ENCODE measurements around the gene MAGEA3.
"Not testable (repeated sequence)": the region's sequence is repeated elsewhere in the genome, so short reads cannot be mapped to it uniquely, and the experiment has no call there.

MAGEA3 gene, protein sequence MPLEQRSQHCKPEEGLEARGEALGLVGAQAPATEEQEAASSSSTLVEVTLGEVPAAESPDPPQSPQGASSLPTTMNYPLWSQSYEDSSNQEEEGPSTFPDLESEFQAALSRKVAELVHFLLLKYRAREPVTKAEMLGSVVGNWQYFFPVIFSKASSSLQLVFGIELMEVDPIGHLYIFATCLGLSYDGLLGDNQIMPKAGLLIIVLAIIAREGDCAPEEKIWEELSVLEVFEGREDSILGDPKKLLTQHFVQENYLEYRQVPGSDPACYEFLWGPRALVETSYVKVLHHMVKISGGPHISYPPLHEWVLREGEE

DNA sequence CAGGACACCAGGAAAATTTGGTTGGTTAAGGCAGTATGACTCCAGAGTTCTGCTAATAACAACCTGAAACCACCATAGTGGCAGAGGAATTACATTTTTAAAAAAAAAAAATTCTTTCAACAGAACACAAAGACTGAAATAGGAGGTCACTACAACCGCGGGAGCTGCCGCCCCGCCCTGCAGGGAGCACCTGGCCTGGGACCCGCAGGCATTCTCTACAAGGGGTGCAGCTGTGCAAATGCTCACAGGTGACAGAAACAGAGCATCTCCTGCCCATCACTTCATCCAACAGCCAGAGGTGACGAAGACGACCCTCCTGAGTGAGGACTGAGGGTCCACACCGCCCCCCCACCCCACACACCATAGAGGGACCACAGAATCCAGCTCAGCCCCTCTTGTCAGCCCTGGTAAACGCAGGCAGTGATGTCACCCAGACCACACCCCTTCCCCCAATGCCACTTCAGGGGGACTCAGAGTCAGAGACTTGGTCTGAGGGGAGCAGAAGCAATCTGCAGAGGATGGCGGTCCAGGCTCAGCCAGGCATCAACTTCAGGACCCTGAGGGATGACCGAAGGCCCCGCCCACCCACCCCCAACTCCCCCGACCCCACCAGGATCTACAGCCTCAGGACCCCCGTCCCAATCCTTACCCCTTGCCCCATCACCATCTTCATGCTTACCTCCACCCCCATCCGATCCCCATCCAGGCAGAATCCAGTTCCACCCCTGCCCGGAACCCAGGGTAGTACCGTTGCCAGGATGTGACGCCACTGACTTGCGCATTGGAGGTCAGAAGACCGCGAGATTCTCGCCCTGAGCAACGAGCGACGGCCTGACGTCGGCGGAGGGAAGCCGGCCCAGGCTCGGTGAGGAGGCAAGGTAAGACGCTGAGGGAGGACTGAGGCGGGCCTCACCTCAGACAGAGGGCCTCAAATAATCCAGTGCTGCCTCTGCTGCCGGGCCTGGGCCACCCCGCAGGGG is at the start of gene MAGEA3:
Gene MAGEA3, plus strand, starts transcription at position 843 of the 980 bp plus-strand sequence. CDS start 2,039 bp downstream, outside the sequence.
- DNase-seq (ENCODE audit: low read depth), result not testable (repeated sequence)

DNA sequence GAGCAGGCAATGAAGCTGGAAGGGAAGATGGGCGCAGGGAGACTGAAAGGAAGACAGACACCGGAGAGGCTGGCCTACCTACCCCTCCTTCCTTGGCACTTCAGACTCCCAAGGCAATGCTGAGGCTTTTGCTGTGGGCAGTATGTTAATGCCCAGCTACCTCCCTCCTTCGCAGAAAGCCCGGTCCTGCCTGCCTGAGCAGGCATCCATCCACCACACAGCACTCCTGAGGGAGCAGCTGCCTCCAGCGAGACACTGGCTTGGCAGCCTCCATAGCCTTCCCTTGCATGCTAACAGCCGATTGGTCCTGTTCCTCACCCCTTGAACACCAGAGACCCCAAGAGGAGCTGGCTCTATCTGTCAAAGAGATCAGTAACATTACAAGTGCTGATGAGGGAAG is 46.5 kb upstream of the MAGEA3 start:
- DNase-seq (ENCODE audit: low read depth), result no peak

DNA sequence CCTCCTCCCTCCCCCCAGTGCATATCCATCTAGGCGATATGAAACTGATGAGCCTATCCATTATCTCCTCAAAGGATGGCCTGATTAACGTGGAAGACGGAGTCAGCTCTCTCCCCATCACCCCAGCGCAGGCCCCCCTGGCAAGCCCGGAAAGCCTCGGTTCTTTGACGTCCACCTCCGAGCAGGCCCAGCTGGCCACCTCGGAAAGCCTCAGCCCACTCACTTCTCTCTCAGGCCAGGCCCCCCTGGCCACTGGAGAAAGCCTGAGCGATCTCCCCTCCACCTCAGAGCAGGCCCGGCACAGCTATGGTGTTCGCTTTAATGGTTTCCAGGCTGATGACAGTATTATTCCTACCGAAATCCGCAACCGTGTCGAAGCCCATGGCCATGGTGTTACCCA is 46.1 kb upstream of the MAGEA3 start:
- DNase-seq (ENCODE audit: low read depth), result no peak

DNA sequence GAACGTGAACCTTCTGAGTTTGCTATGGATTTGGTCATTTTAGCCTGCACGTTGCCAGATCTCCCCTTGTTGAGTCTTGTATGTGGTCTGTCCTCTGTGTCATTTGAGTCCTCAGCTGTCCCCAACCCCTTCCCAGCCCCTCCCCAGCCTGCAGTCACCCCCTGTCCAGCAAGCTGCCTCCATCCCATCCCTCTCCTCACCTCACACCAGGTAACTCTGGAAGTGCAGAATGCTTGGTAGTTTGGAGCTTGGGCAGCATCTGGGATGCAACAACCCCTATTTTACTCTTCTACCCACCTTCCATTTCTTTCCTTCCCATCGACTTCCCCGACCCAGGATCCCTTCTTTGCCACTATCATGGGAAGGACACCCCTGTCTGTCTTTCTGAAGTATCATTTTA is 42.5 kb upstream of the MAGEA3 start:
- no peak for DNase-seq (ENCODE audit: low read depth)

DNA sequence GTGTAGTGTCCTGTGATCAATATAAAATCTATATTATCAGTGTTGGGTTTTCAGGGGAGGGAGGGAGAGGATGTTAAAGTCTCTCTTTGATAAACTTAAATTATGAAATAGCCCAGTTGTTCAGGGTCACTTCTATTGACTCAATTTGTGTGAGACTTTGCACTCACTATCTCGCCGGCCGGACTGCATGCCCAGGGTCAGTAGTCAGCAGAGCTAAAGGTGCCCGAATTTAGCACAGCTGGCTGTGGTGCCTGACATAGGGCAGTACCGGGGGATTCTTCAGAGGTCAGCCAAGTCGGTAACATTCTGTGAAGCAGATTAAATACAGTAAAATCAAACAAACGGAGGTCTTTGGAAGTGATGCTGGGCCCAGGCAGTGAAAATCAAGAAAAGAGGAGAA is 41.7 kb upstream of the MAGEA3 start:
- no peak for DNase-seq (ENCODE audit: low read depth)

DNA sequence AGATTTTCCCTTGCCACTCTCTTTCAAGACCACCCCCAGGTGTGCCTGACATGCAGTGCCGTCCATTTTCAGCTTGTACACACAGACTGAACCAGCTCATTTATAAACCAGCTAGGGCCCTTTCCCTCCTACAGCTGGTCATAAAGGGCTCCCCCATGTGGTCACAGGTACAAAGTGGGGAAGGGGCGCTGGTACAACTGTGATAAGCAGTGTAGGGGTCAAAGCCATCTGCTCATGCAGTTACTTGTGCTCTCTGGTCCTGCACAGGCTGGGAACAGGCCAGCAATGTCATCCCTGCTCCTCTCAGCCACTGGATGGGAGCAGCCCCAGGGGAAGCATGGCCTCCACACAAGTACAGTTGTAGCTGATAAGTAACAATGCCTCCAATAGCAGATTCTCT is 40.3 kb upstream of the MAGEA3 start:
- no peak for DNase-seq (ENCODE audit: low read depth)

DNA sequence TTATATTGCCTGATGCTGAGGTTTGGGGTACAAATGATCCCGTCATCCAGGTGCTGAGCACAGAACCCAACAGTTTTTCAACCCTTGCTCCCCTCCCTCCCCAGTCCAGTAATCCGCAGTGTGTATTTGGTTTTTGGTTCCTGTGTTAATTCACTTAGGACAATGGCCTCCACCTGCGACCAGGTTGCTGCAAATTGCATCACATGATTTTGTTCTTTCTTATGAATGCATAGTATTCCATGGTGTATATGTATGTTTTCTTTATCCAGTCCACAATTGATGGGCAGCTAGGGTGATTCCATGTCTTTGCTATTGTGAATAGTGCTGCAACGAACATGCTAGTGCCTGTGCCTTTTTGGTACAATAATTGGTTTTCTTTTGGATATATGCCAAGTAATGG is 35.5 kb upstream of the MAGEA3 start:
- DNase-seq (ENCODE audit: low read depth), result no peak

DNA sequence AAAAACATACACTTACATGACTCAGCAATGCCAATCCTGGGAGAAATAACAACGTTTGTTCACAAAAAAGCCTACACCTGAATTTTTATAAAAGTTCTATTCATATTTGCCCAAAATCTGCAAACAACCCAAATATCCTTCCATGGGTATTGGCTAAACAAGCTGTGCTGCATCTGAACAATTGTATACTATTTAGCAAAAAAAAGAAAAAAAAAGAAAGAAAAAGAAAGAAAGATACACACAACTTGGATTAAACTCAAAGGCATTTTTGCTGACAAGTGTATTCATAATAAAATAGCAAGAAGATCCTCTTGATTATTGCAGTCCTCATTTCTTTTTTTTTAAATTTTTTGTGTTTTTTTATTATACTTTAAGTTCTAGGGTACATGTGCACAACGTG is 24.5 kb upstream of the MAGEA3 start:
- no peak for DNase-seq (ENCODE audit: low read depth)

DNA sequence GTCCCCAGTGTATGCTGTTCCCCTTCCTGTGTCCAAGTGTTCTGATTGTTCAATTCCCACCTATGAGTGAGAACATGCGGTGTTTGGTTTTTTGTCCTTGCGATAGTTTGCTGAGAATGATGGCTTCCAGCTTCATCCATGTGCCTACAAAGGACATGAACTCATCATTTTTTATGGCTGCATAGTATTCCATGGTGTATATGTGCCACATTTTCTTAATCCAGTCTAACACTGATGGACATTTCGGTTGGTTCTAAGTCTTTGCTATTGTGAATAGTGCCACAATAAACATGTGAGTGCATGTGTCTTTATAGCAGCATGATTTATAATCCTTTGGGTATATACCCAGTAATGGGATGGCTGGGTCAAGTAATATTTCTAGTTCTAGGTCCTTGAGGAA is 23.9 kb upstream of the MAGEA3 start:
- not testable (repeated sequence) for DNase-seq (ENCODE audit: low read depth)

DNA sequence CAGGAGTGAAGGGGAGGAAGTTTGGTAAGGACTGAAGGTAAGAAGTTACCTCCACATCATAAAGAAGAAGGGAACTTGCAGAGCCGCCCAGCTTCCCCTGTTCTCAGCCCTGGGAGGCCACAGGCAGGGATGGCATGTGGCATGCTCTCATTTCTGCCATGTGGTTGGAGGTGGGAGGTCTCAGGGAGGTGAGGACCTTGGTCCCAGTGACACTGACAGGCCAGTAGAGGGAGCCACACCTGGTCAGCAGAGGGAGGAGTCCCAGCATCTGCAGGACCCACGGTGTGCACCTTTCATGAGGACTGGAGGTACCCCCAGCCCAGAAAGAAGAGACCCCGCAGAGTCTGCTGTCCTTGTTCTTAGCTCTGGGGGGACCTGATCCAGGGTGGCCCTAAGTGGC is 17.6 kb upstream of the MAGEA3 start:
- DNase-seq (ENCODE audit: low read depth), result not testable (repeated sequence)

DNA sequence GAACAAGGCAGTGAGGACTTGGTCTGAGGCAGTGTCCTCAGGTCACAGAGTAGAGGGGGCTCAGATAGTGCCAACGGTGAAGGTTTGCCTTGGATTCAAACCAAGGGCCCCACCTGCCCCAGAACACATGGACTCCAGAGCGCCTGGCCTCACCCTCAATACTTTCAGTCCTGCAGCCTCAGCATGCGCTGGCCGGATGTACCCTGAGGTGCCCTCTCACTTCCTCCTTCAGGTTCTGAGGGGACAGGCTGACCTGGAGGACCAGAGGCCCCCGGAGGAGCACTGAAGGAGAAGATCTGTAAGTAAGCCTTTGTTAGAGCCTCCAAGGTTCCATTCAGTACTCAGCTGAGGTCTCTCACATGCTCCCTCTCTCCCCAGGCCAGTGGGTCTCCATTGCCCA is 1.8 kb downstream of the MAGEA3 start:
- not testable (repeated sequence) for DNase-seq (ENCODE audit: low read depth)

DNA sequence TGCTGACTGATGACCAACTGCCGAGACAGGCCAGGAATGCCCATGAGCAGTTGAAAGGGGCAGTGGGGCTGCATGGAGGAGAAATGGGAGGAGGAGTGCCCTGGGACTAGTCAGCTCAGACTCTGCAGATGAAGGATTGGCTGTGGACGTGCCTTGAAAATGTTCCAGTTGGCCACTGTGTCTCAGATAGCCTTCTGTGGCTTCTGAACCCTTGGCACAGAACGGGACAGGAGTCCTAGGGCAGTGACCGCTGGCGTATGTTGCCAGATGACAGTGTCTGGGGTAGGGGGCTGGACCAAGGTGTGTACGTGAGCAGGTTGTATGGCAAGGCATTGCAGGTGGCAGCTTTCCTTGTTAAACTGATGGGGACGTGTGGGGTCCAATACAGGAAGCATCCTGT is 7.9 kb downstream of the MAGEA3 start:
- not testable (repeated sequence) for DNase-seq (ENCODE audit: low read depth)

DNA sequence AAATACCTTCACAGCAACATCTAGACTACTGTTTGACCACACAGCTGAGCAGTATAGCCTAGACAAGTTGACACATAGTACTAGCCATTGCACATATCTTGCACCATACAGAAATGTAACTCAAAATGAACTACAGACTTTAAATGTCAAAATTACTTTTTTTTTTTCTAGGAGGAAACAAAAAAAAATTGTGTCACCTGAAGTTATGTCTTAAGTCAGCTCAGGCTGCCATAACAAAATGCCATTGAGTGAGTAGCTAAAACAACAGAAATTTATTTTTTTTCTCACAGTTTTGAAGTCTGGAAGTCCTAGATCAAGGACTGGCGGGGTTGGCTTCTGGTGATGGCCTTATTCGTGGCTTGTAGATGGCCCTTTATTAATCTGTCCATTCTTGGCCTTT is 10.6 kb downstream of the MAGEA3 start, which contains the start of gene CSAG2:
Gene CSAG2, minus strand, starts transcription at position 101 of the 400 bp plus-strand sequence. CDS start 161 bp downstream, outside the sequence.
- DNase-seq (ENCODE audit: low read depth), result not testable (repeated sequence)

DNA sequence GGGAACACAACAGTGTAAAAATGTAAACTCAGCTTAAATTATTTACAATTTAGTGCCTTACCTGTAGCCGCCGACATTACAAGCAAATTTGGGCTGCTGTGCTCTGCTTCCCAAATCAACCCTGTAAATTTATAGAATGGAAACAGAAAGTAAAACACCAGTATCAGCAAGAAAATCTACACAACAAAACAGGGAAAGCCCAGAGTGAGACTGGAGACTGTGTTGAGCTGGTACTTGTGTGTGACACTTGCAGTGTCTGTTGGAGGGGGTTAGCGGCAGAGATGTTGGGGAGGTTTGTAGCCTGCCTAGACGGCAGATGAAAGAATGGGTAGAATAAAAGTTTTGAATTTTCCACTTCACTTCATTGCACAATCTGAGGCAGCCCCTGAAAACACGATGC is 14.6 kb downstream of the MAGEA3 start:
- DNase-seq (ENCODE audit: low read depth), result not testable (repeated sequence)

DNA sequence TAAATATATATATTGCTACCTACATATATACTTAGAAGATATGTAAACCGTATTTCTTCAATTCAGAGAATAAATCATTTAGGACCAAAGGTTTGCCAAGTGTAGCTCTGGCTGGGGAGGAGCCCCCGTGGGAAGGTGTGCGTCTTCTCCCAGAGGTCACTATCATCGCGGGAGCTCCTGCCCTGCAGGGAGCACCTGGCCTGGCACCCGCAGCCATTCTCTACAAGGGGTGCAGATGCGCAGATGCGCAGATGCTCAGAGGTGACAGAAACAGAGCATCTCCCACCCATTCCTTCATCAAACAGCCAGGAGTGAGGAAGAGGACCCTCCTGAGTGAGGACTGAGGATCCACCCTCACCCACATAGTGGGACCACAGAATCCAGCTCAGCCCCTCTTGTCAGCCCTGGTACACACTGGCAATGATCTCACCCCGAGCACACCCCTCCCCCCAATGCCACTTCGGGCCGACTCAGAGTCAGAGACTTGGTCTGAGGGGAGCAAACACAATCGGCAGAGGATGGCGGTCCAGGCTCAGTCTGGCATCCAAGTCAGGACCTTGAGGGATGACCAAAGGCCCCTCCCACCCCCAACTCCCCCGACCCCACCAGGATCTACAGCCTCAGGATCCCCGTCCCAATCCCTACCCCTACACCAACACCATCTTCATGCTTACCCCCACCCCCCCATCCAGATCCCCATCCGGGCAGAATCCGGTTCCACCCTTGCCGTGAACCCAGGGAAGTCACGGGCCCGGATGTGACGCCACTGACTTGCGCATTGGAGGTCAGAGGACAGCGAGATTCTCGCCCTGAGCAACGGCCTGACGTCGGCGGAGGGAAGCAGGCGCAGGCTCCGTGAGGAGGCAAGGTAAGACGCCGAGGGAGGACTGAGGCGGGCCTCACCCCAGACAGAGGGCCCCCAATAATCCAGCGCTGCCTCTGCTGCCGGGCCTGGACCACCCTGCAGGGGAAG is 15.5 kb downstream of the MAGEA3 start, which contains the start of gene MAGEA2B:
Gene MAGEA2B, plus strand, starts transcription at position 814 of the 973 bp plus-strand sequence. CDS start 2,479 bp downstream, outside the sequence.
- DNase-seq (ENCODE audit: low read depth), result not testable (repeated sequence)

DNA sequence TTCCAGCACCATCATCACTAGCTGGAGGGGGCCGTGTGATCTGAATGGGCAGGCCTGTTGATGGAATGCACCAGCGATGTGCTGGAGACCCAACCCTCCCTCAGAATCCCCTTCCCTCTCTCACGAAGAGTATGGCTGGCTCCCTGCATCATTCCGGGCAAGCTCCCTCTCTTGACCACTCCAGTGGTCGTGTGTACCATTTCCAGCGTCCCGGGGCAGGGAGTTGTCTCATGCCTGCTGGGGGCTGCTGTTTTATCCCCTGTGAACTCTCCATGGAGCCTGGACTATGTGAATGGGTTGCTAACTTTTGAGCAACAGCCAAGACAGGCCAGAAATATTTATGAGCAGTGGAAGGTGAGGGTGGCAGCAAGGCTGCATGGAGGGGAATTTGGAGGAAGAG is 26.8 kb downstream of the MAGEA3 start:
- no peak for DNase-seq (ENCODE audit: low read depth)

DNA sequence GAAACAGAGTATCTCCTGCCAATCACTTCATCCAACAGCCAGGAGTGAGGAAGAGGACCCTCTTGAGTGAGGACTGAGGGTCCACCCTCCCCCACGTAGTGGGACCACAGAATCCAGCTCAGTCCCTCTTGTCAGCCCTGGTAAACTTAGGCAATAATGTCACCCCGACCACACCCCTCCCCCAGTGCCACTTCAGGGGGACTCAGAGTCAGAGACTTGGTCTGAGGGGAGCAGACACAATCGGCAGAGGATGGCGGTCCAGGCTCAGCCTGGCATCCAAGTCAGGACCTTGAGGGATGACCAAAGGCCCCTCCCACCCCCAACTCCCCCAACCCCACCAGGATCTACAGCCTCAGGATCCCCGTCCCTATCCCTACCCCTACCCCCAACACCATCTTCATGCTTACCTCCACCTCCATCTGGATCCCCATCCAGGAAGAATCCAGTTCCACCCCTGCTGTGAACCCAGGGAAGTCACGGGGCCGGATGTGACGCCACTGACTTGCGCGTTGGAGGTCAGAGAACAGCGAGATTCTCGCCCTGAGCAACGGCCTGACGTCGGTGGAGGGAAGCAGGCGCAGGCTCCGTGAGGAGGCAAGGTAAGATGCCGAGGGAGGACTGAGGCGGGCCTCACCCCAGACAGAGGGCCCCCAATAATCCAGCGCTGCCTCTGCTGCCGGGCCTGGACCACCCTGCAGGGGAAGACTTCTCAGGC is 34.8 kb downstream of the MAGEA3 start, which contains the start of the genes CSAG1 and MAGEA12:
Gene CSAG1, minus strand, starts transcription at position 461 of the 715 bp plus-strand sequence. CDS start 1,261 bp downstream, outside the sequence.
Gene MAGEA12, plus strand, starts transcription at position 497 of the 715 bp plus-strand sequence. CDS start 2,405 bp downstream, outside the sequence.
- no peak for DNase-seq (ENCODE audit: low read depth)

DNA sequence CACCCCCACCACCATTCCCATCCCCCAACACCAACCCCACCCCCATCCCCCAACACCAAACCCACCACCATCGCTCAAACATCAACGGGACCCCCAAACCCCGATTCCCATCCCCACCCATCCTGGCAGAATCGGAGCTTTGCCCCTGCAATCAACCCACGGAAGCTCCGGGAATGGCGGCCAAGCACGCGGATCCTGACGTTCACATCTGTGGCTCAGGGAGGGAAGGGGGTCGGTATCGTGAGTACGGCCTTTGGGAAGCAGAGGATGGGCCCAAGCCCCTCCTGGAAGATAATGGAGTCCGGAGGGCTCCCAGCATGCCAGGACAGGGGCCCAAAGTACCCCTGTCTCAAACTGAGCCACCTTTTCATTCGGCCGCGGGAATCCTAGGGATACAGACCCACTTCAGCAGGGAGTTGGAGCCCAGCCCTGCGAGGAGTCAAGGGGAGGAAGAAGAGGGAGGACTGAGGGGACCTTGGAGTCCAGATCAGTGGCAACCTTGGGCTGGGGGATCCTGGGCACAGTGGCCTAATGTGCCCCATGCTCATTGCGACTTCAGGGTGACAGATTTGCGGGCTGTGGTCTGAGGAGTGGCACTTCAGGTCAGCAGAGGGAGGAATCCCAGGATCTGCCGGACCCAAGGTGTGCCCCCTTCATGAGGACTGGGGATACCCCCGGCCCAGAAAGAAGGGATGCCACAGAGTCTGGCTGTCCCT is 35.7 kb downstream of the MAGEA3 start:
- not testable (repeated sequence) for DNase-seq (ENCODE audit: low read depth)

DNA sequence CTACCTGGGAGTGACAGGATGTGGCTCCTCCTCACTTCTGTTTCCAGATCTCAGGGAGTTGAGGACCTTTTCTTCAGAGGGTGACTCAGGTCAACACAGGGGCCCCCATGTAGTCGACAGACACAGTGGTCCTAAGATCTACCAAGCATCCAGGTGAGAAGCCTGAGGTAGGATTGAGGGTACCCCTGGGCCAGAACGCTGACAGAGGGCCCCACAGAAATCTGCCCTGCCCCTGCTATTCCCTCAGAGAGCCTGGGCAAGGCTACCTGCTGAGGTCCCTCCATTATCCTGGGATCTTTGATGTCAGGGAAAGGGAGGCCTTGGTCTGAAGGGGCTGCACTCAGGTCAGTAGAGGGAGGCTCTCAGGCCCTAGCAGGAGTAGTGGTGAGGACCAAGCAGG is 36.5 kb downstream of the MAGEA3 start:
- no peak for DNase-seq (ENCODE audit: low read depth)

Measured in amniotic epithelial cell (primary cell).